GM23338 (cell line): ENCODE results near the gene GRAMD1B. TPM values are rescaled to one million over a fixed set of nuclear protein-coding genes. Genes with fewer than 3 reads are reported as not detected.

Source experiments
- ATAC-seq: fragments of 200-7000 bp; cut with Tn5 transposase; 3 replicates; pipeline ENCODE4 v1.9.1; 2020
- DNase-seq: peaks from one replicate; pipeline ENCODE4 v3.0.0-alpha.2; 2015; ENCODE audit warnings: low spot score
- H2AFZ ChIP-seq: fragments of 200-600 bp; sonication (generic); 2 replicates; pipeline ENCODE4 v1.8.0; 2016; ENCODE audit warnings: antibody characterized with exemption, mild to moderate bottlenecking, moderate library complexity
- H3F3A ChIP-seq: fragments of 200-600 bp; sonication (generic); replicated peaks from 2 replicates; pipeline ENCODE4 v1.8.0; 2017; ENCODE audit warnings: antibody characterized with exemption, mixed run types, low read depth
- H3K27ac ChIP-seq: fragments of 200-600 bp; sonication (generic); 2 replicates; pipeline ENCODE4 v1.6.1; 2016; ENCODE audit warnings: low read depth
- H3K27me3 ChIP-seq: fragments of 200-600 bp; sonication (generic); 2 replicates; pipeline ENCODE4 v1.8.0; 2016; ENCODE audit warnings: mild to moderate bottlenecking, mixed run types, moderate library complexity; ENCODE audit not compliant: insufficient read depth
- H3K36me3 ChIP-seq: fragments of 200-600 bp; sonication (generic); 2 replicates; pipeline ENCODE4 v1.8.0; 2016; ENCODE audit warnings: mild to moderate bottlenecking; ENCODE audit not compliant: insufficient read depth
- H3K4me1 ChIP-seq: fragments of 200-600 bp; sonication (generic); 2 replicates; pipeline ENCODE4 v1.8.0; 2016; ENCODE audit warnings: mild to moderate bottlenecking, moderate library complexity; ENCODE audit not compliant: insufficient read depth
- H3K4me2 ChIP-seq: fragments of 200-600 bp; sonication (generic); 2 replicates; pipeline ENCODE4 v1.7.1; 2017; ENCODE audit warnings: mixed run types
- H3K4me3 ChIP-seq: fragments of 200-600 bp; sonication (generic); 2 replicates; pipeline ENCODE4 v1.6.1; 2016; ENCODE audit warnings: mixed run types
- H3K79me2 ChIP-seq: fragments of 200-600 bp; sonication (generic); replicated peaks from 2 replicates; pipeline ENCODE4 v1.8.0; 2017; ENCODE audit warnings: mild to moderate bottlenecking; ENCODE audit not compliant: insufficient read depth
- H3K9me2 ChIP-seq: fragments of 200-600 bp; sonication (generic); 2 replicates; pipeline ENCODE4 v1.8.0; 2017; ENCODE audit not compliant: insufficient read depth
- H4K20me1 ChIP-seq: fragments of 200-600 bp; sonication (generic); replicated peaks from 2 replicates; pipeline ENCODE4 v1.8.0; 2017; ENCODE audit warnings: mild to moderate bottlenecking; ENCODE audit not compliant: insufficient read depth
- H3K27ac Mint-ChIP-seq: 2 replicates; pipeline ENCODE4 v1.8.0; 2020; ENCODE audit warnings: inconsistent platforms, mild to moderate bottlenecking, moderate library complexity, mixed read lengths
- H3K27me3 Mint-ChIP-seq: 3 replicates; pipeline ENCODE4 v1.8.0; 2022; ENCODE audit warnings: low read depth, mild to moderate bottlenecking, moderate library complexity, mixed read lengths, inconsistent platforms; ENCODE audit not compliant: insufficient read depth, poor library complexity
- H3K36me3 Mint-ChIP-seq: 3 replicates; pipeline ENCODE4 v1.8.0; 2021; ENCODE audit warnings: low read depth, mild to moderate bottlenecking, inconsistent platforms, moderate library complexity, mixed read lengths
- H3K4me1 Mint-ChIP-seq: 3 replicates; pipeline ENCODE4 v1.8.0; 2020; ENCODE audit warnings: mild to moderate bottlenecking, inconsistent platforms, mixed read lengths
- H3K4me3 Mint-ChIP-seq: 3 replicates; pipeline ENCODE4 v1.8.0; 2021; ENCODE audit warnings: moderate library complexity, mild to moderate bottlenecking, inconsistent platforms, mixed read lengths
- H3K9me3 Mint-ChIP-seq: 3 replicates; pipeline ENCODE4 v1.8.0; 2020; ENCODE audit warnings: moderate library complexity, mild to moderate bottlenecking, inconsistent platforms, mixed read lengths
- CREB1 ChIP-seq: fragments of 250-450 bp; sonication (Bioruptor Pico); IDR thresholded peaks from 2 replicates; pipeline ENCODE4 v1.5.0; 2020; ENCODE audit warnings: low read depth, mild to moderate bottlenecking, moderate library complexity
- EZH2 ChIP-seq: fragments of 200-600 bp; sonication (generic); IDR thresholded peaks from one replicate; pipeline ENCODE4 v1.8.0; 2017; ENCODE audit warnings: antibody characterized with exemption, mild to moderate bottlenecking, low read depth; ENCODE audit not compliant: unreplicated experiment
- EZH2phosphoT487 ChIP-seq: fragments of 200-600 bp; sonication (generic); IDR thresholded peaks from one replicate; pipeline ENCODE4 v1.8.1; 2018; ENCODE audit warnings: antibody characterized with exemption; ENCODE audit not compliant: unreplicated experiment
- JUNB ChIP-seq: IDR thresholded peaks from one replicate; pipeline ENCODE4 v1.6.1; 2016; ENCODE audit warnings: antibody characterized with exemption; ENCODE audit not compliant: unreplicated experiment
- NANOG ChIP-seq: IDR thresholded peaks from 2 replicates; pipeline ENCODE4 v1.6.1; 2016; ENCODE audit warnings: antibody characterized with exemption, borderline replicate concordance
- POLR2AphosphoS5 ChIP-seq: IDR thresholded peaks from 2 replicates; pipeline ENCODE4 v1.6.1; 2016; ENCODE audit warnings: antibody characterized with exemption, low read depth
- STAT1 ChIP-seq: IDR thresholded peaks from one replicate; pipeline ENCODE4 v1.6.1; 2016; ENCODE audit warnings: antibody characterized with exemption; ENCODE audit not compliant: unreplicated experiment
- ZNF114 ChIP-seq: fragments of 250-450 bp; sonication (Bioruptor Pico); IDR thresholded peaks from 2 replicates; pipeline ENCODE4 v1.5.0; 2020; ENCODE audit warnings: mild to moderate bottlenecking, moderate library complexity
- ZNF331 ChIP-seq: fragments of 250-450 bp; sonication (Bioruptor Pico); IDR thresholded peaks from 2 replicates; pipeline ENCODE4 v1.5.0; 2020; ENCODE audit warnings: low read depth, mild to moderate bottlenecking, moderate library complexity
- polyA plus RNA-seq: library from polyadenylated mRNA; unstranded; fragments of >200 nt; fragmentation: Nextera tagmentation; extraction: Ambion mirVana; gene quantifications from 2 replicates; pipeline ENCODE4 v1.2.1, GENCODE V29; 2016
- total RNA-seq: library from RNA; depleted of rRNA; stranded (reverse); fragments of >200 nt; shearing (Covaris generic); gene quantifications from 2 replicates; pipeline ENCODE4 v1.2.3, GENCODE V29; 2014
- TF ChIP-seq, protein P1 (sequence below), 2 experiments: fragments of 200-600 bp in 1 of 2; sonication (generic) in 1 of 2; conservative IDR thresholded peaks; 2 replicates each; pipeline versions ENCODE4 v1.5.1 to v1.6.1; 2016 to 2017; ENCODE audit warnings: antibody characterized with exemption in 2 of 2, low read depth in 2 of 2, mild to moderate bottlenecking in 2 of 2, moderate library complexity in 1 of 2
- TF ChIP-seq, protein P2 (sequence below): fragments of 250-450 bp; sonication (Bioruptor Pico); IDR thresholded peaks from 2 replicates; pipeline ENCODE4 v1.5.0; 2020; ENCODE audit warnings: mild to moderate bottlenecking, moderate library complexity
- TF ChIP-seq, protein P3 (sequence below): IDR thresholded peaks from one replicate; pipeline ENCODE4 v1.6.1; 2018; ENCODE audit warnings: antibody characterized with exemption; ENCODE audit not compliant: unreplicated experiment
- TF ChIP-seq, protein P4 (sequence below): IDR thresholded peaks from 2 replicates; pipeline ENCODE4 v1.6.1; 2016; ENCODE audit warnings: antibody characterized with exemption

The GRAMD1B gene
- total and polyA plus RNA-seq, 2 experiments from 2014 or later, result 3.7 to 24.3 TPM

DNA sequence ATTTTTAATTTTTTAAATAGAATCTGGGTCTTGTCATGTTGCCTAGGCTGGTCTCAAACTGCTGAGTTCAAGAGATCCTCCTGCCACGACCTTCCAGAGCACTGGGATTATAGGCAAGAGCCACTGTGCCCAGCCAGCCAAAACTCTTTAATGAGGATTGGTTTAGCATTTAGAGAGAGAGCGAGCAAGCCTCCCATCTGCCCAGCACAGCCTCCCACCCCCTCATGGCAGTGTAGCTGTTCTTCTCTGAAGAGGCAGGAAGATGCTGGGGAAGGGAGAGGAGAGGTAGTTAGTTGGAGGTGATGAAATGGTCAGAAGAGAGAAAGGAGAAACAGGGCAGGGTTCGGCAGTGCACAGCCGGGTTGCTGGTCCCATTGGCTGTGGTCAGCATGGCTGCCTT, 118.7 kb downstream of the GRAMD1B start:
- no peak overlapping the region for H3K4me3 Mint-ChIP-seq
- Histone ChIP-seq H3K4me1 (peaks cover 3% of the 10 kb centered on the region), H3F3A (no peaks in the 10 kb centered on the region), H4K20me1 (no peaks in the 10 kb centered on the region), H2AFZ (no peak overlapping the region), H3K79me2 (no peaks in the 10 kb centered on the region), H3K4me3 (no peak overlapping the region), H3K9me2 (no peaks in the 10 kb centered on the region), H3K36me3 (no peaks in the 10 kb centered on the region), H3K27ac (no peak overlapping the region), H3K27me3 (no peaks in the 10 kb centered on the region), H3K4me2 (no peak overlapping the region)
- ATAC-seq (no peak), DNase-seq (no peak)
- no peaks in the 10 kb centered on the region for H3K36me3 Mint-ChIP-seq
- H3K9me3 Mint-ChIP-seq, result no peaks in the 10 kb centered on the region
- H3K27me3 Mint-ChIP-seq, result peaks cover 10% of the 10 kb centered on the region
- TF ChIP-seq EZH2phosphoT487 (no peak), JUNB (no peak), CREB1 (CRISPR knock-in tag) (no peak), EZH2 (no peak), NANOG (no peak), ZNF114 (no peak), POLR2AphosphoS5 (no peak), STAT1 (no peak), ZNF331 (CRISPR knock-in tag) (no peak)
- TF ChIP-seq, protein P1, sequence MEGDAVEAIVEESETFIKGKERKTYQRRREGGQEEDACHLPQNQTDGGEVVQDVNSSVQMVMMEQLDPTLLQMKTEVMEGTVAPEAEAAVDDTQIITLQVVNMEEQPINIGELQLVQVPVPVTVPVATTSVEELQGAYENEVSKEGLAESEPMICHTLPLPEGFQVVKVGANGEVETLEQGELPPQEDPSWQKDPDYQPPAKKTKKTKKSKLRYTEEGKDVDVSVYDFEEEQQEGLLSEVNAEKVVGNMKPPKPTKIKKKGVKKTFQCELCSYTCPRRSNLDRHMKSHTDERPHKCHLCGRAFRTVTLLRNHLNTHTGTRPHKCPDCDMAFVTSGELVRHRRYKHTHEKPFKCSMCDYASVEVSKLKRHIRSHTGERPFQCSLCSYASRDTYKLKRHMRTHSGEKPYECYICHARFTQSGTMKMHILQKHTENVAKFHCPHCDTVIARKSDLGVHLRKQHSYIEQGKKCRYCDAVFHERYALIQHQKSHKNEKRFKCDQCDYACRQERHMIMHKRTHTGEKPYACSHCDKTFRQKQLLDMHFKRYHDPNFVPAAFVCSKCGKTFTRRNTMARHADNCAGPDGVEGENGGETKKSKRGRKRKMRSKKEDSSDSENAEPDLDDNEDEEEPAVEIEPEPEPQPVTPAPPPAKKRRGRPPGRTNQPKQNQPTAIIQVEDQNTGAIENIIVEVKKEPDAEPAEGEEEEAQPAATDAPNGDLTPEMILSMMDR (conservative IDR thresholded peaks at IDR 0.05; ENCODE audit: low read depth in 2 of 2), result no peak
- TF ChIP-seq, protein P2, sequence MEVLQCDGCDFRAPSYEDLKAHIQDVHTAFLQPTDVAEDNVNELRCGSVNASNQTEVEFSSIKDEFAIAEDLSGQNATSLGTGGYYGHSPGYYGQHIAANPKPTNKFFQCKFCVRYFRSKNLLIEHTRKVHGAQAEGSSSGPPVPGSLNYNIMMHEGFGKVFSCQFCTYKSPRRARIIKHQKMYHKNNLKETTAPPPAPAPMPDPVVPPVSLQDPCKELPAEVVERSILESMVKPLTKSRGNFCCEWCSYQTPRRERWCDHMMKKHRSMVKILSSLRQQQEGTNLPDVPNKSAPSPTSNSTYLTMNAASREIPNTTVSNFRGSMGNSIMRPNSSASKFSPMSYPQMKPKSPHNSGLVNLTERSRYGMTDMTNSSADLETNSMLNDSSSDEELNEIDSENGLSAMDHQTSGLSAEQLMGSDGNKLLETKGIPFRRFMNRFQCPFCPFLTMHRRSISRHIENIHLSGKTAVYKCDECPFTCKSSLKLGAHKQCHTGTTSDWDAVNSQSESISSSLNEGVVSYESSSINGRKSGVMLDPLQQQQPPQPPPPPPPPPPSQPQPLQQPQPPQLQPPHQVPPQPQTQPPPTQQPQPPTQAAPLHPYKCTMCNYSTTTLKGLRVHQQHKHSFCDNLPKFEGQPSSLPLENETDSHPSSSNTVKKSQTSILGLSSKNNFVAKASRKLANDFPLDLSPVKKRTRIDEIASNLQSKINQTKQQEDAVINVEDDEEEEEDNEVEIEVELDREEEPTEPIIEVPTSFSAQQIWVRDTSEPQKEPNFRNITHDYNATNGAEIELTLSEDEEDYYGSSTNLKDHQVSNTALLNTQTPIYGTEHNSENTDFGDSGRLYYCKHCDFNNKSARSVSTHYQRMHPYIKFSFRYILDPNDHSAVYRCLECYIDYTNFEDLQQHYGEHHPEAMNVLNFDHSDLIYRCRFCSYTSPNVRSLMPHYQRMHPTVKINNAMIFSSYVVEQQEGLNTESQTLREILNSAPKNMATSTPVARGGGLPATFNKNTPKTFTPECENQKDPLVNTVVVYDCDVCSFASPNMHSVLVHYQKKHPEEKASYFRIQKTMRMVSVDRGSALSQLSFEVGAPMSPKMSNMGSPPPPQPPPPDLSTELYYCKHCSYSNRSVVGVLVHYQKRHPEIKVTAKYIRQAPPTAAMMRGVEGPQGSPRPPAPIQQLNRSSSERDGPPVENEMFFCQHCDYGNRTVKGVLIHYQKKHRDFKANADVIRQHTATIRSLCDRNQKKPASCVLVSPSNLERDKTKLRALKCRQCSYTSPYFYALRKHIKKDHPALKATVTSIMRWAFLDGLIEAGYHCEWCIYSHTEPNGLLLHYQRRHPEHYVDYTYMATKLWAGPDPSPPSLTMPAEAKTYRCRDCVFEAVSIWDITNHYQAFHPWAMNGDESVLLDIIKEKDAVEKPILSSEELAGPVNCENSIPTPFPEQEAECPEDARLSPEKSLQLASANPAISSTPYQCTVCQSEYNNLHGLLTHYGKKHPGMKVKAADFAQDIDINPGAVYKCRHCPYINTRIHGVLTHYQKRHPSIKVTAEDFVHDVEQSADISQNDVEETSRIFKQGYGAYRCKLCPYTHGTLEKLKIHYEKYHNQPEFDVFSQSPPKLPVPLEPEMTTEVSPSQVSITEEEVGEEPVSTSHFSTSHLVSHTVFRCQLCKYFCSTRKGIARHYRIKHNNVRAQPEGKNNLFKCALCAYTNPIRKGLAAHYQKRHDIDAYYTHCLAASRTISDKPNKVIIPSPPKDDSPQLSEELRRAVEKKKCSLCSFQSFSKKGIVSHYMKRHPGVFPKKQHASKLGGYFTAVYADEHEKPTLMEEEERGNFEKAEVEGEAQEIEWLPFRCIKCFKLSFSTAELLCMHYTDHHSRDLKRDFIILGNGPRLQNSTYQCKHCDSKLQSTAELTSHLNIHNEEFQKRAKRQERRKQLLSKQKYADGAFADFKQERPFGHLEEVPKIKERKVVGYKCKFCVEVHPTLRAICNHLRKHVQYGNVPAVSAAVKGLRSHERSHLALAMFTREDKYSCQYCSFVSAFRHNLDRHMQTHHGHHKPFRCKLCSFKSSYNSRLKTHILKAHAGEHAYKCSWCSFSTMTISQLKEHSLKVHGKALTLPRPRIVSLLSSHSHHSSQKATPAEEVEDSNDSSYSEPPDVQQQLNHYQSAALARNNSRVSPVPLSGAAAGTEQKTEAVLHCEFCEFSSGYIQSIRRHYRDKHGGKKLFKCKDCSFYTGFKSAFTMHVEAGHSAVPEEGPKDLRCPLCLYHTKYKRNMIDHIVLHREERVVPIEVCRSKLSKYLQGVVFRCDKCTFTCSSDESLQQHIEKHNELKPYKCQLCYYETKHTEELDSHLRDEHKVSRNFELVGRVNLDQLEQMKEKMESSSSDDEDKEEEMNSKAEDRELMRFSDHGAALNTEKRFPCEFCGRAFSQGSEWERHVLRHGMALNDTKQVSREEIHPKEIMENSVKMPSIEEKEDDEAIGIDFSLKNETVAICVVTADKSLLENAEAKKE (CRISPR knock-in tag), result no peak
- TF ChIP-seq, protein P3, sequence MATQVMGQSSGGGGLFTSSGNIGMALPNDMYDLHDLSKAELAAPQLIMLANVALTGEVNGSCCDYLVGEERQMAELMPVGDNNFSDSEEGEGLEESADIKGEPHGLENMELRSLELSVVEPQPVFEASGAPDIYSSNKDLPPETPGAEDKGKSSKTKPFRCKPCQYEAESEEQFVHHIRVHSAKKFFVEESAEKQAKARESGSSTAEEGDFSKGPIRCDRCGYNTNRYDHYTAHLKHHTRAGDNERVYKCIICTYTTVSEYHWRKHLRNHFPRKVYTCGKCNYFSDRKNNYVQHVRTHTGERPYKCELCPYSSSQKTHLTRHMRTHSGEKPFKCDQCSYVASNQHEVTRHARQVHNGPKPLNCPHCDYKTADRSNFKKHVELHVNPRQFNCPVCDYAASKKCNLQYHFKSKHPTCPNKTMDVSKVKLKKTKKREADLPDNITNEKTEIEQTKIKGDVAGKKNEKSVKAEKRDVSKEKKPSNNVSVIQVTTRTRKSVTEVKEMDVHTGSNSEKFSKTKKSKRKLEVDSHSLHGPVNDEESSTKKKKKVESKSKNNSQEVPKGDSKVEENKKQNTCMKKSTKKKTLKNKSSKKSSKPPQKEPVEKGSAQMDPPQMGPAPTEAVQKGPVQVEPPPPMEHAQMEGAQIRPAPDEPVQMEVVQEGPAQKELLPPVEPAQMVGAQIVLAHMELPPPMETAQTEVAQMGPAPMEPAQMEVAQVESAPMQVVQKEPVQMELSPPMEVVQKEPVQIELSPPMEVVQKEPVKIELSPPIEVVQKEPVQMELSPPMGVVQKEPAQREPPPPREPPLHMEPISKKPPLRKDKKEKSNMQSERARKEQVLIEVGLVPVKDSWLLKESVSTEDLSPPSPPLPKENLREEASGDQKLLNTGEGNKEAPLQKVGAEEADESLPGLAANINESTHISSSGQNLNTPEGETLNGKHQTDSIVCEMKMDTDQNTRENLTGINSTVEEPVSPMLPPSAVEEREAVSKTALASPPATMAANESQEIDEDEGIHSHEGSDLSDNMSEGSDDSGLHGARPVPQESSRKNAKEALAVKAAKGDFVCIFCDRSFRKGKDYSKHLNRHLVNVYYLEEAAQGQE, result no peak
- TF ChIP-seq, protein P4, sequence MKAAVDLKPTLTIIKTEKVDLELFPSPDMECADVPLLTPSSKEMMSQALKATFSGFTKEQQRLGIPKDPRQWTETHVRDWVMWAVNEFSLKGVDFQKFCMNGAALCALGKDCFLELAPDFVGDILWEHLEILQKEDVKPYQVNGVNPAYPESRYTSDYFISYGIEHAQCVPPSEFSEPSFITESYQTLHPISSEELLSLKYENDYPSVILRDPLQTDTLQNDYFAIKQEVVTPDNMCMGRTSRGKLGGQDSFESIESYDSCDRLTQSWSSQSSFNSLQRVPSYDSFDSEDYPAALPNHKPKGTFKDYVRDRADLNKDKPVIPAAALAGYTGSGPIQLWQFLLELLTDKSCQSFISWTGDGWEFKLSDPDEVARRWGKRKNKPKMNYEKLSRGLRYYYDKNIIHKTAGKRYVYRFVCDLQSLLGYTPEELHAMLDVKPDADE, result no peak
- H3K4me1 Mint-ChIP-seq, result peaks cover 20% of the 10 kb centered on the region
- peak overlapping the region; percentile 34; the same call in 1 of the 2 replicates for H3K27ac Mint-ChIP-seq
